Testis (tissue), 2 donors: Measurements from ENCODE around the gene SPP1.

Source experiments
- CTCF ChIP-seq, 3 experiments: fragments of 450-650 bp in 2 of 3; fragments of 200-600 bp in 1 of 3; sonication (generic) in 1 of 3; IDR thresholded peaks; one replicate each; pipeline ENCODE4 v1.5.1; 2016 to 2019; ENCODE audit warnings: antibody characterized with exemption in 3 of 3, mild to moderate bottlenecking in 2 of 3, moderate library complexity in 1 of 3
- POLR2A ChIP-seq: fragments of 450-650 bp; IDR thresholded peaks from one replicate; pipeline ENCODE4 v1.6.1; 2017; ENCODE audit warnings: antibody characterized with exemption, mild to moderate bottlenecking, moderate library complexity

- TF ChIP-seq CTCF (IDR thresholded peaks at IDR 0.05), result no peak
- TF ChIP-seq POLR2A, result no peak
Observed at GRCh38 chr4:87947381-87948160, 27.9 kb upstream of the SPP1 start.
